ENCODE results near the gene FLNB. TPM values are rescaled to one million over a fixed set of nuclear protein-coding genes. Genes with fewer than 3 reads are reported as not detected.

Gene FLNB
- total RNA-seq, 1 experiment from 2014 or later = 207 TPM

DNA sequence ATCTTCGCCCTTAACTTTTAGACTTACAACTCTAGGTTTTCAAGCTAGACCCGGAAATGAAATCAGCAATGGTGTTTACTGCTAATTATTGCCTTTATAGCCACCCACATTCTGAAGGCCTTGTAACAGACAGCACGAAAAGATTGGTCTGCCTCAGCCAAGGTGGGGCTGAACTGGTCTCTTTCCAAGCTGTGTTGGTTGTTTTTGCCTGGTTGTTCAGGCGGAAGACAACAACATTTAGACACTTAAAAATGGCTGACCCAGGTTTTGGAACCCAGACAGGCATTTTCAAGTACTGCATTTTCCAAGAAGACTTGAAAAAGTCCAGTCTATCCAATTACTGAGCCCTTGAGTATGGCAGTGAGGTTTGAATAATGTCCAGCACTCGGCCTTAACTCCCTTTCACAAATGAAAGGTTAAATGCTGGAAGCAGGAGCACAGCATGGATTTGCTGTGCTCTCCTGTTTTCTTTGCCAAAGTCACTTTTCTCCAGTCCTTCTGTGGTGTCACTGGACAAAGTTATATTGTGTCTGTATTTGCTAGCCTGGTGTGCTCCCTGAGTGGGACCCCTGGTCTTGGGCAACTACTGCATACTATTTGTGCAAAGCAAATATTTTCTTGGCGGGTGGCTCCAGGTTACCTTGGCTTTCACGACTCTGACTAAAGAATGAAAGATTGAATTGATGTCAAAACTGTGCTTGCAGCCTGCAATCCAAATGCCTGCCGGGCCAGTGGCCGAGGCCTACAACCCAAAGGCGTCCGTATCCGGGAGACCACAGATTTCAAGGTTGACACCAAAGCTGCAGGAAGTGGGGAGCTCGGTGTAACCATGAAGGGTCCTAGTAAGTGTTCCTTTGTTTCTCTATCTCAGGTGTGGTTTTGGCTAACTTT, 93.5 kb downstream of the FLNB start:
- no peak overlapping the region for H3K27ac ChIP-seq
- no peaks in the 10 kb centered on the region for H3K9me3 ChIP-seq (replicated peaks)
- peaks cover 93% of the 10 kb centered on the region for H3K36me3 ChIP-seq
- no peaks in the 10 kb centered on the region for H3K4me1 ChIP-seq (replicated peaks)
- no peak for DNase-seq (ENCODE audit: low read depth in 1 of 2, low spot score in 2 of 2)
- H3K27me3 ChIP-seq (replicated peaks) = no peaks in the 10 kb centered on the region
- H3K4me3 ChIP-seq = no peak overlapping the region

DNA sequence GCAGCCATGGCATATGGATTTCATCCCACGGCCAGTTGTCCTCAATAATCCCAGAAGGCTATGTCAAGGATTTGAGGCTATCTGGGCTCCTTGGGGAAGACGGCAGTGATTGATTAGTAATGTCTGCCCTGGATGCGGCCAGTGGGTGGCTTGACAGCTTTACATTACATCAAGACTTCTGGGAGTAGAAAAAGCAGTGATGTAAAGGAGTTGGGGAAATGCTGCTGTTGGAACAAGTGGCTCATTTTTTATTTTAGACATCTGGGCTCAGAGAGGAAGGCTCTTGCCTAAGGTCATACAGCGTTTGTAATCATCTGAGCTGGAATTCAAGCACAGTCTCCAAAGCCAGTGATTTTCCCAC, 94.1 kb downstream of the FLNB start:
- peaks cover 93% of the 10 kb centered on the region for H3K36me3 ChIP-seq
- no peak for DNase-seq (ENCODE audit: low read depth in 1 of 2, low spot score in 2 of 2)
- no peak overlapping the region for H3K27ac ChIP-seq
- H3K9me3 ChIP-seq (replicated peaks) = no peaks in the 10 kb centered on the region
- no peaks in the 10 kb centered on the region for H3K4me1 ChIP-seq (replicated peaks)
- no peak overlapping the region for H3K4me3 ChIP-seq
- H3K27me3 ChIP-seq (replicated peaks) = no peaks in the 10 kb centered on the region

DNA sequence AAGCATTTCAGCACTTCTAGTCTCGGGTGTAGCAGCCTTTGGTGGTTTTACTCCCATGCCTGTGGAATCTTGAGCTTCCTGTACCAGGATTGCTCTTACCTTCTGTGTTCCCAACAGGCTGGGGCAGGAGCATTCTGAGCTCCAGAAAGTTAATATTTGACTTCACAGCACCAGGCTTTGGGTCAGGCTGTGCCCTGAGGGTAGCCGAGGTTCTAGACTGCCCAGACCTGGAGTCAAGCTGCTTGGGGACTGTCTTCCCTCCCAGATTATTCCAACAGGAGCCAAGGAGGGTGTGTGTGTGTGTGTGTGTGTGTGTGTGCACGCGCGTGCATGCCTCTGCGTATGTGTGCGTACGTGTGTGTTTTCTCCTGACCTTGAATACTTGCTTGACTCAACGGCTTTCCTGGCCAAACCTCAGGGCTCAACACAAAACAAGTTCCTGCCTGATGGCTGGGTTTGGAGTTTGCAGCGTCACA, 94.8 kb downstream of the FLNB start:
- Histone ChIP-seq H3K4me3 (no peak overlapping the region), H3K27ac (no peak overlapping the region), H3K4me1 (replicated peaks) (no peaks in the 10 kb centered on the region), H3K27me3 (replicated peaks) (no peaks in the 10 kb centered on the region), H3K36me3 (peaks cover 92% of the 10 kb centered on the region), H3K9me3 (replicated peaks) (no peaks in the 10 kb centered on the region)
- DNase-seq (ENCODE audit: low read depth in 1 of 2, low spot score in 2 of 2) = no peak

DNA sequence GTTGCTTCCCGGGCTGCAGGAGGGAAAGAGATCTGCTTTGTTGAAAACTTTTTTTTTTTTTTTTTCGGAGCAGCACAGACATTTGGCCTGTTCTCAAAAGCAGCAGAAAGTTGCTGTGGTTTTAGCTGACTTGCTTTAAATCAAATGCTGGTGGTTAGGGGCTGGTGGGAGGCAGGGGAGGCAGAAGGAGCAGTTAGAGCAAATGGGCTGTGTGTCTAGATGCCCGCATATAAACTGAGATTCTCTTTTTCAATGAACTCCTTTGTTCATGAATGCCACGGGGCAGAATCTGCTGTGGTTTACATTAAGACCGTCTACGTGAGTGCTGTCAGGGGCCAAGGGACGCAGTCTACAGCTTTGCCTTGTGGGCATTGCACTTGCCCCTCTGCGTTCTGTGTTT, 95.9 kb downstream of the FLNB start:
- Histone ChIP-seq H3K4me3 (no peak overlapping the region), H3K27me3 (replicated peaks) (no peaks in the 10 kb centered on the region), H3K9me3 (replicated peaks) (no peaks in the 10 kb centered on the region), H3K36me3 (peaks cover 92% of the 10 kb centered on the region), H3K4me1 (replicated peaks) (no peaks in the 10 kb centered on the region), H3K27ac (no peak overlapping the region)
- DNase-seq (ENCODE audit: low read depth in 1 of 2, low spot score in 2 of 2) = no peak

DNA sequence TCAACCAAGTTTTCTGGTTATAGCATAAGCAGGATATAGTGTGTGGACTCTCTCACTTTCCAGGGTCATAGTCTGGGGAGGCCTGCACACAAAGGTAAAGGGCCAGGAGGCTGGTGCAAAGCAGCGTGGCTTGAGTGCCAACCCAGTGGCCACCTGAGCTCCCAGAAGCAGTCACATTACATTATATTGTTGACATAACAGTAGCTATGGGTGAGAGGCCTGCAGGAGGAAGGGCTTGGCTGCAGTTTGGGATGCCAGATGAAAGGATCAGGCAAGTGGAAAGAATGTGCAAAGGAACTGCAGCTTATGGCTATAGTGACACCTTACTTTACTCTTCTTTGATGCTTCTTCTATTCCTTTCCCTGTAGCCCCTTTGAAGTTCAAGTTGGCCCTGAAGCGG, 96.5 kb downstream of the FLNB start:
- Histone ChIP-seq H3K9me3 (replicated peaks) (no peaks in the 10 kb centered on the region), H3K36me3 (peaks cover 92% of the 10 kb centered on the region), H3K4me1 (replicated peaks) (no peaks in the 10 kb centered on the region), H3K27me3 (replicated peaks) (no peaks in the 10 kb centered on the region), H3K27ac (no peak overlapping the region), H3K4me3 (no peak overlapping the region)
- no peak for DNase-seq (ENCODE audit: low read depth in 1 of 2, low spot score in 2 of 2)

DNA sequence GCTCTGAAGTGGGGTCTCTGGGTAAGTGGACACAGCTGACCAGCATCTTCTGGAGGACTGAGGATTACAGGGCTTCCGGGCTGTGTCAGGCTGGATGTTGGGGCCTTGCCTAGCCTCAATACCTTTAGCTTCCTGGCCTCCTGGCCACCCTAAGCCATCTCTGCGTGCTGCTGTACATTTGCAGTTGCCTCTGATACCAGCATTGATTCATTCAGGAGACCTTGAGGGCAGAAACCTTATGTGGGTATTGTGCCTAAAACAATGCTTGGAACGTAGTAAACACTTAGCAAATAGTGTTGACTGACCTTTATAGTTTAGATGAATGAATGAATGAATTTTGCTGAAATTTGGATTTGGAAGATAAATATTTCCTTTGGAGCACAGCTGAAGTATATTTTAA, 97.0 kb downstream of the FLNB start:
- Histone ChIP-seq H3K27ac (no peak overlapping the region), H3K27me3 (replicated peaks) (no peaks in the 10 kb centered on the region), H3K4me1 (replicated peaks) (no peaks in the 10 kb centered on the region), H3K4me3 (no peak overlapping the region), H3K36me3 (peaks cover 94% of the 10 kb centered on the region), H3K9me3 (replicated peaks) (no peaks in the 10 kb centered on the region)
- DNase-seq (ENCODE audit: low read depth in 1 of 2, low spot score in 2 of 2) = no peak

DNA sequence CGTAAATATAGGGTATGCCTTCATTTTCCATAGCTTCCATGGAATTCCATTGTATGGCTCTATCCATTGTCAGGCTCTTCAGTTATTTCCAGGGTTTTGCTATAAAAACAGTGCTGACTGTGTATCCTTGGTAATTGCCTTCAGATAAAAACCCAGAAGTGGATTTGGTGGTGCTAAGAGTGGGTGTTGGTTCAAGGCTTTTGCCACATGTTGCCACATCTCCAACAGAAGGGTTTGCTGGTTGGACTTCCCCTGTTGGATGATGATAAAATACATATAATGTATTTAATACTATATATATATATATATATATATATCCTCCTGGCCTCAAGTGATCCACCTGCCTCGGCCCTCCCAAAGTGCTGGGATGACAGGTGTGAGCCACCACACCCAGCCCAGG, 97.8 kb downstream of the FLNB start:
- no peak overlapping the region for H3K4me3 ChIP-seq
- H3K4me1 ChIP-seq (replicated peaks) = no peaks in the 10 kb centered on the region
- no peak for DNase-seq (ENCODE audit: low read depth in 1 of 2, low spot score in 2 of 2)
- no peak overlapping the region for H3K27ac ChIP-seq
- no peaks in the 10 kb centered on the region for H3K27me3 ChIP-seq (replicated peaks)
- no peaks in the 10 kb centered on the region for H3K9me3 ChIP-seq (replicated peaks)
- H3K36me3 ChIP-seq = peaks cover 96% of the 10 kb centered on the region

DNA sequence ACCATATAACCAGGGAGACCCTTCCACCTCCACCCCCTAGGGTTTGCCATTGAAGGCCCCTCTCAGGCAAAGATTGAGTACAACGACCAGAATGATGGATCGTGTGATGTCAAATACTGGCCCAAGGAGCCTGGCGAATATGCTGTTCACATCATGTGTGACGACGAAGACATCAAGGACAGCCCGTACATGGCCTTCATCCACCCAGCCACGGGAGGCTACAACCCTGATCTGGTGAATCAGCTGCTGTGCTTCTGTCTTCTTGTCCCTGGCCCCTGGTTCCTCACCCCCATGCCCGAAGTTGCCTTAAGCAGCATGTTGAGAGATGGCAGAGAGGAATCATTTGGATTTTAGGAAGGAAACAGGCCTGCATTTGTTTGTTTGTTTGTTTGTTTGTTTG, 98.4 kb downstream of the FLNB start:
- peaks cover 96% of the 10 kb centered on the region for H3K36me3 ChIP-seq

DNA sequence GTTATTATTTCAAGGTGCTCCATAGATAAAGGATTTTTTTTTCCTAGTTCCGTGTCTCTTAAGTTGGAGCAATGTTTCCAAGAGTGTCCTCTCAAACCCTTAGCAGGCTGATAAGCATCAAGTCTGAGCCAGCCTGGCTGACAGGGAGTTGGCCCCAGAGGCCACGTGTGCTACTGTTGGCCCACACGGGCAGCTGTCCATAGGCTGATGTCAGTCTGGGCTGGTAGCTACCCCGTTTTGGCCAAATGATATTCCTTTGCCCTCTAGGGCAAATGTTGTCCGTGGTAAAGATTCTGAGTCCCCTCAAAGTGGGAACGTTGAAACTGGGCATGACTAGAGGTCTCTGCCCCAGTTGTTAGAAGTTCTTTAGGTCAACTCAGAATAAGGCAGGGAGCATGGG, 99.4 kb downstream of the FLNB start:
- no peaks in the 10 kb centered on the region for H3K4me1 ChIP-seq (replicated peaks)
- no peak for DNase-seq (ENCODE audit: low read depth in 1 of 2, low spot score in 2 of 2)
- H3K4me3 ChIP-seq = no peak overlapping the region
- no peaks in the 10 kb centered on the region for H3K9me3 ChIP-seq (replicated peaks)
- peaks cover 96% of the 10 kb centered on the region for H3K36me3 ChIP-seq
- no peak overlapping the region for H3K27ac ChIP-seq
- H3K27me3 ChIP-seq (replicated peaks) = no peaks in the 10 kb centered on the region

More for the DNA sequence above, 98.4 kb downstream of the FLNB start:
- DNase-seq (ENCODE audit: low read depth in 1 of 2, low spot score in 2 of 2) = no peak
- Histone ChIP-seq H3K4me3 (no peak overlapping the region), H3K27me3 (replicated peaks) (no peaks in the 10 kb centered on the region), H3K4me1 (replicated peaks) (no peaks in the 10 kb centered on the region), H3K27ac (no peak overlapping the region), H3K9me3 (replicated peaks) (no peaks in the 10 kb centered on the region)

DNA sequence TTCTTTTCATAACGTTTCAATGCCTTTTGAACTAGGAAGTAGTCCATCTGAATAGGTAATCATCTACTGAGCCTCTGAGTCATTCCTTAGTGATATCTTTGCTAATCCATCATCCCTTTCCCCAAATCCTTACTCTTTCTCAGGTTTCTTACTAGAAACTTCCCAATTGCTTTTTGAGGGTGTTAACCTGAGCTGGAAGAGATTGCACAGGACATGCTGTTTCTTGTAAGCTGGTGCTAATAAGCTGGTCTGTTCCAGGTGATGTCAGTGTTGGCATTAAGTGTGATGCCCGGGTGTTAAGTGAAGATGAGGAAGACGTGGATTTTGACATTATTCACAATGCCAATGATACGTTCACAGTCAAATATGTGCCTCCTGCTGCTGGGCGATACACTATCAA, 101.5 kb downstream of the FLNB start:
- Histone ChIP-seq H3K4me1 (replicated peaks) (no peaks in the 10 kb centered on the region), H3K36me3 (peaks cover 96% of the 10 kb centered on the region), H3K9me3 (replicated peaks) (no peaks in the 10 kb centered on the region), H3K4me3 (no peak overlapping the region), H3K27ac (no peak overlapping the region), H3K27me3 (replicated peaks) (no peaks in the 10 kb centered on the region)
- DNase-seq (ENCODE audit: low read depth in 1 of 2, low spot score in 2 of 2) = no peak

DNA sequence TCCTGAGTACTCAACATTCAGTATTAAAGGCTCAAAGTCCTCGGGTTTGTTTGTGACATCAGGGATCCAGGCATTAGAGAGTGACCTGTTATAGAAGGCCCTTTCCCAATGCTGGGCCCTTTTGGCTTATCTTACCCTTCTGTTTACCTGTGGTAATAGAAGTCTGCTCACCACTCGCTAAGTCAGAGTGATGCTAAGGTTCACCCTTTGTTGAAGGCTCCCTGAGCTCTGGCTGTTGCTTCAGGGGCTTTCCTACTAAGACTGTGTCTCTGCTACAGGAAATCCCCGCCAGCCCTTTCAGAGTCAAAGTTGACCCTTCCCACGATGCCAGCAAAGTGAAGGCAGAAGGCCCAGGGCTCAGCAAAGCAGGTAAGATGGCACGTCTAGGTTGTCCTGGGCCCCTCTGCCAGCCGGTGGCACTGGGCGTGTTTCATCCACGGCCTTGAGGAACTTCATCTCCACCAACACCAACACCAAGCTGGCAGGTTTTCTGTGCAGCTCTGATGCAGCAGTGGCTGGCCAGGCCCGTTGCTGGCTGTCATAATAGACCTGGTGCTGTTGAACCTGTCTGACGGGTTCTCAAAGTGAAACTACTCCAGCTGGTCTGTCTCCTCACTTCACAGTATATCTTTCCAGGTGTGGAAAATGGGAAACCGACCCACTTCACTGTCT, 103.4 kb downstream of the FLNB start:
- Histone ChIP-seq H3K4me3 (no peak overlapping the region), H3K9me3 (replicated peaks) (no peaks in the 10 kb centered on the region), H3K27ac (no peak overlapping the region), H3K27me3 (replicated peaks) (no peaks in the 10 kb centered on the region), H3K36me3 (peaks cover 98% of the 10 kb centered on the region), H3K4me1 (replicated peaks) (peaks cover 3% of the 10 kb centered on the region; the same call in 1 of the 2 replicates)
- no peak for DNase-seq (ENCODE audit: low read depth in 1 of 2, low spot score in 2 of 2)

DNA sequence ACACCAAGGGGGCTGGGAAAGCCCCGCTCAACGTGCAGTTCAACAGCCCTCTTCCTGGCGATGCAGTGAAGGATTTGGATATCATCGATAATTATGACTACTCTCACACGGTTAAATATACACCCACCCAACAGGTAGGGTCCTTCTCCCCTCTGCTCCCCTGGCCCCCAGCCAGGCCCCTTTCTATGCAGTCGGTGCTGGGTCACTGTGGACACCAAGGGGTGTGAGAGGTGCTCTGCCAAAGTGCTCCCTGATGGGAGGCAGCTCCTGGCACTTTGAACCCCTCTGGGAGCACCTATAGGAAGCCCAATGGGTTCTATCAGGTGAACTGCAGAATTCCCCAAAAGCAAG, 103.9 kb downstream of the FLNB start:
- Histone ChIP-seq H3K36me3 (peaks cover 98% of the 10 kb centered on the region), H3K4me1 (replicated peaks) (peaks cover 8% of the 10 kb centered on the region), H3K4me3 (no peak overlapping the region), H3K27me3 (replicated peaks) (no peaks in the 10 kb centered on the region), H3K27ac (no peak overlapping the region), H3K9me3 (replicated peaks) (no peaks in the 10 kb centered on the region)
- DNase-seq (ENCODE audit: low read depth in 1 of 2, low spot score in 2 of 2) = no peak

DNA sequence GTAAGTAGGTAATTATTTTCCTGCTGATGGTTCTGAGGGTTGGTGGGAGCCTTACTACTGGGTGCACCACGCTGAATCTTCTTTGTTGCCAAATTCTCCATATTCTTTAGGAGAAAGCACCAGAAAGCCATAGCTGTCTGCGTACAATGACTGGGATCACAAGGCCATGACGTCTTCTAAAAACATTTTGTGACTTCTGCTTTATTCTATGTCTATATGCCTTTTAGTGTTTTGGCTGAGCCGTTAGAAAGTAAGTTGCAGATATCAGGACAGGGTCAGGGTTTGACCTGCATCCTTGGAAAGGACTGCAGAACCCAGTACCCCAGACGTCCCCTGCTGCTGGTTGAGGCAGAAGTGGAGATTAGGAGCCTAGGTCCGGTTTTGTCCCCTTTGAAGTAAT, 107.0 kb downstream of the FLNB start:
- H3K4me1 ChIP-seq (replicated peaks) = peaks cover 13% of the 10 kb centered on the region
- no peak overlapping the region for H3K4me3 ChIP-seq
- no peaks in the 10 kb centered on the region for H3K9me3 ChIP-seq (replicated peaks)
- no peak overlapping the region for H3K27ac ChIP-seq
- no peaks in the 10 kb centered on the region for H3K27me3 ChIP-seq (replicated peaks)
- DNase-seq (ENCODE audit: low read depth in 1 of 2, low spot score in 2 of 2) = no peak
- peaks cover 100% of the 10 kb centered on the region for H3K36me3 ChIP-seq

DNA sequence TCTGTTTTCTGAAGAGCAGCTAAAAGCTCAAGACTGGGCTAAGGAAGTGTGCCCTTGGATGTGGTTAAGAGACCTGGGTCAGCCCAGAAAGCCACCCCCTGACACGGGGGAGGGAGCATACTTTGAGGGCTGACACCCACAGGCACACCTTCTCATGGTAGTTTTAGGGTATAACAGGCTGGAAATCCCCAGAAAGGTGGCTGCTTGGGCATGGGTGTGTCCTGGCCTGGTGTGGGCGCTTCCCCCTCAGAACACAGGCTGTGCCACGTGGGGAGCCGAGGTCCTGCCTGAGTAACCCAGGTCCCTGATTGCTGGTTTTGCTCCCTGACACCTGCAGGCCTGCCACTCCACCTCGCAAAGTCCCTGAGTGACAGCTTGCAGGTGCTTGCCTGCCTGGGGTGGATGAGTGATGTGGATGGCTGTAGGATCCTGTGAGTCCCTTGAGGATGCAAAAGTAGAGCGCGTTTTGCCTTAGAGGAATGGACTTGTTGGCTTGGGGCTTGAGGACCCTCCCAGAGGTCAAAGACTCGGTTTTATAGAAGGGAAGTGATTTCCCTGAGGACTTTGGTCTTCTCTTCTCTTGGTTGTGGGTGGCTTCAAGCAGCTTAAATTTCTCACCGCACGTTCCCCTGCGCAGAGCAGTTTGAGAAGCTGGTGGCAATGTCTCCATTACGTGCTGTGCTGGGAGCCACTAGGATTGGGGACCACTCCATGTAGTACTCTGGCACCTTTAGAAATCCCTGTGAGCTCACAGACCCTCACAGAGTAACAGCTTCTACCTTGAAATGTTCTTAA, 108.1 kb downstream of the FLNB start:
- Histone ChIP-seq H3K9me3 (replicated peaks) (no peaks in the 10 kb centered on the region), H3K27ac (no peak overlapping the region), H3K4me3 (no peak overlapping the region), H3K36me3 (peaks cover 100% of the 10 kb centered on the region), H3K27me3 (replicated peaks) (no peaks in the 10 kb centered on the region), H3K4me1 (replicated peaks) (peaks cover 13% of the 10 kb centered on the region)
- no peak for DNase-seq (ENCODE audit: low read depth in 1 of 2, low spot score in 2 of 2)
